H1 (cell line): ENCODE results near the gene CXXC5. TPM values are rescaled to one million over a fixed set of nuclear protein-coding genes. Genes with fewer than 3 reads are reported as not detected.

Experiments
- CTCF ChIA-PET: fragments of 300-600 bp; sonication (Branson Sonifier 250); formaldehyde crosslinking; loops from one replicate; lab custom pipeline; 2021; ENCODE audit not compliant: partially characterized antibody; lab: Charles Lee
- POLR2A ChIA-PET: fragments of 300-600 bp; sonication (Branson Sonifier 250); formaldehyde crosslinking; loops from one replicate; lab custom pipeline; 2021; ENCODE audit warnings: inconsistent platforms; ENCODE audit not compliant: partially characterized antibody; lab: Charles Lee
- DNase-seq, 2 experiments: peaks; one replicate each; pipeline versions ENCODE4 v3.0.0 to v3.0.0-alpha.2; 2010 to 2022; ENCODE audit warnings: low spot score in 2 of 2, low read depth in 1 of 2, mixed read lengths in 1 of 2
- FAIRE-seq: peaks from 2 replicates; lab custom pipeline; 2011; peaks lifted over from hg19 to GRCh38; lab: Jason Lieb, UNC
- H2AFZ ChIP-seq: 2 replicates; pipeline ENCODE4 v1.8.1; 2012; ENCODE audit warnings: low read length, inconsistent platforms
- H2AK5ac ChIP-seq: 2 replicates; pipeline ENCODE4 v1.6.1; 2013; ENCODE audit warnings: low read depth, low read length
- H2BK120ac ChIP-seq: replicated peaks from 2 replicates; pipeline ENCODE3; 2013; ENCODE audit warnings: low read depth, low read length, inconsistent platforms
- H2BK12ac ChIP-seq: 2 replicates; pipeline ENCODE4 v1.6.1; 2013; ENCODE audit warnings: low read depth, low read length
- H2BK15ac ChIP-seq: 2 replicates; pipeline ENCODE4 v1.6.1; 2013; ENCODE audit warnings: low read length
- H2BK20ac ChIP-seq: 2 replicates; pipeline ENCODE4 v1.6.1; 2013; ENCODE audit warnings: low read length
- H2BK5ac ChIP-seq: 2 replicates; pipeline ENCODE4 v1.6.1; 2013; ENCODE audit warnings: low read depth, low read length
- H3K14ac ChIP-seq: 2 replicates; pipeline ENCODE4 v1.6.1; 2013; ENCODE audit warnings: inconsistent platforms; ENCODE audit not compliant: insufficient read length
- H3K18ac ChIP-seq: 2 replicates; pipeline ENCODE4 v1.6.1; 2013; ENCODE audit warnings: low read length; ENCODE audit errors: extremely low read depth
- H3K23ac ChIP-seq: 2 replicates; pipeline ENCODE4 v1.6.1; 2013; ENCODE audit warnings: inconsistent platforms; ENCODE audit not compliant: insufficient read length
- H3K23me2 ChIP-seq: 2 replicates; pipeline ENCODE4 v1.6.1; 2013; ENCODE audit warnings: low read depth, low read length
- H3K27ac ChIP-seq: 2 replicates; pipeline ENCODE4 v1.6.1; 2011; ENCODE audit warnings: low read depth, low read length, inconsistent platforms
- H3K27me3 ChIP-seq, 4 experiments: replicated peaks in 1 of 4; 1 replicate in 1 of 4; 2 replicates in 3 of 4; pipeline versions ENCODE4 v1.6.1 to v1.8.1; 2011 to 2013; ENCODE audit warnings: low read length in 3 of 4, mild to moderate bottlenecking in 3 of 4, inconsistent platforms in 2 of 4, mixed read lengths in 2 of 4, moderate library complexity in 1 of 4; ENCODE audit not compliant: control insufficient read depth in 3 of 4, insufficient read depth in 3 of 4; ENCODE audit errors: extremely low read depth in 1 of 4
- H3K36me3 ChIP-seq, 4 experiments: 2 replicates each; pipeline versions ENCODE4 v1.6.1 to v1.8.1; 2011 to 2013; ENCODE audit warnings: mild to moderate bottlenecking in 4 of 4, low read length in 3 of 4, moderate library complexity in 2 of 4, control low read depth in 1 of 4, inconsistent platforms in 1 of 4; ENCODE audit not compliant: insufficient read depth in 4 of 4, control insufficient read depth in 2 of 4
- H3K4ac ChIP-seq: replicated peaks from 2 replicates; pipeline ENCODE3; 2013; ENCODE audit warnings: low read length, low read depth, mixed read lengths, inconsistent platforms; ENCODE audit not compliant: insufficient read length
- H3K4me1 ChIP-seq, 4 experiments: replicated peaks in 1 of 4; 1 replicate in 1 of 4; 2 replicates in 3 of 4; pipeline versions ENCODE4 v1.6.1 to v1.8.1; 2011 to 2013; ENCODE audit warnings: low read length in 3 of 4, inconsistent platforms in 2 of 4, mixed read lengths in 1 of 4; ENCODE audit not compliant: insufficient read depth in 4 of 4, control insufficient read depth in 3 of 4
- H3K4me2 ChIP-seq, 2 experiments: 2 replicates each; pipeline versions ENCODE4 v1.6.1 to v1.8.1; 2011 to 2013; ENCODE audit warnings: low read depth in 2 of 2, low read length in 2 of 2, control low read depth in 1 of 2, inconsistent platforms in 1 of 2, mild to moderate bottlenecking in 1 of 2; ENCODE audit not compliant: insufficient read depth in 1 of 2
- H3K4me3 ChIP-seq, 4 experiments: fragments of 200-600, 300-600 bp in 1 of 4; sonication (generic), shearing (Covaris generic), sonication (Bioruptor Twin) in 1 of 4; 2 replicates each; pipeline versions ENCODE4 v1.5.1 to v1.8.1; 2011 to 2016; ENCODE audit warnings: low read length in 4 of 4, low read depth in 3 of 4, control low read depth in 2 of 4, inconsistent platforms in 2 of 4, mild to moderate bottlenecking in 2 of 4, mixed read lengths in 1 of 4, moderate library complexity in 1 of 4; ENCODE audit not compliant: insufficient read depth in 2 of 4; ENCODE audit errors: extremely low read depth in 1 of 4
- H3K56ac ChIP-seq: replicated peaks from 2 replicates; pipeline ENCODE3; 2013; ENCODE audit warnings: low read depth, mild to moderate bottlenecking, mixed read lengths, low read length, inconsistent platforms; ENCODE audit not compliant: insufficient read length
- H3K79me1 ChIP-seq: 2 replicates; pipeline ENCODE4 v1.6.1; 2013; ENCODE audit warnings: low read depth, low read length, control low read depth
- H3K79me2 ChIP-seq, 2 experiments: 2 replicates each; pipeline versions ENCODE4 v1.6.1 to v1.8.1; 2012 to 2013; ENCODE audit warnings: low read length in 2 of 2, mild to moderate bottlenecking in 2 of 2, inconsistent platforms in 1 of 2; ENCODE audit not compliant: insufficient read depth in 2 of 2, control insufficient read depth in 1 of 2
- H3K9ac ChIP-seq, 4 experiments: replicated peaks in 1 of 4; 1 replicate in 1 of 4; 2 replicates in 3 of 4; pipeline versions ENCODE4 v1.6.1 to v1.8.1; 2011 to 2013; ENCODE audit warnings: low read depth in 3 of 4, low read length in 3 of 4, control low read depth in 2 of 4, mild to moderate bottlenecking in 2 of 4, moderate library complexity in 2 of 4, inconsistent platforms in 1 of 4; ENCODE audit errors: extremely low read depth in 1 of 4
- H3K9me3 ChIP-seq, 2 experiments: 2 replicates each; pipeline versions ENCODE4 v1.6.1 to v1.8.1; 2012 to 2013; ENCODE audit warnings: mild to moderate bottlenecking in 2 of 2, moderate library complexity in 2 of 2, control low read depth in 1 of 2, inconsistent platforms in 1 of 2, low read depth in 1 of 2, low read length in 1 of 2, mixed read lengths in 1 of 2; ENCODE audit not compliant: insufficient read depth in 2 of 2
- H4K20me1 ChIP-seq, 2 experiments: replicated peaks in 1 of 2; 2 replicates each; pipeline versions ENCODE3 to v1.8.1; 2011 to 2013; ENCODE audit warnings: inconsistent platforms in 2 of 2, low read length in 2 of 2, mild to moderate bottlenecking in 1 of 2; ENCODE audit not compliant: insufficient read depth in 2 of 2, control insufficient read depth in 1 of 2
- H4K5ac ChIP-seq: 2 replicates; pipeline ENCODE4 v1.6.1; 2013; ENCODE audit warnings: low read length, low read depth, mixed read lengths, inconsistent platforms; ENCODE audit not compliant: insufficient read length
- H4K8ac ChIP-seq: 2 replicates; pipeline ENCODE4 v1.8.0; 2013; ENCODE audit warnings: mild to moderate bottlenecking, moderate library complexity, low read length, inconsistent platforms; ENCODE audit not compliant: insufficient read depth; ENCODE audit errors: extremely low read depth
- H4K91ac ChIP-seq: replicated peaks from 2 replicates; pipeline ENCODE3; 2013; ENCODE audit warnings: low read length, mixed read lengths, inconsistent platforms; ENCODE audit not compliant: insufficient read length
- ASH2L ChIP-seq: fragments of 200-600, 300-600 bp; sonication (generic); IDR thresholded peaks from one replicate; pipeline ENCODE4 v1.7.1; 2017; ENCODE audit warnings: low read length
- ATF3 ChIP-seq: IDR thresholded peaks from 2 replicates; pipeline ENCODE4 v1.6.1; 2011; ENCODE audit warnings: low read depth, mild to moderate bottlenecking, low read length; ENCODE audit not compliant: insufficient read depth
- E2F6 ChIP-seq: IDR thresholded peaks from 2 replicates; pipeline ENCODE4 v1.6.1; 2012; ENCODE audit warnings: inconsistent platforms
- MAFK ChIP-seq: IDR thresholded peaks from 2 replicates; pipeline ENCODE4 v1.6.1; 2012; ENCODE audit warnings: low read depth, mild to moderate bottlenecking, improper control_type of control experiment, low read length
- POLR2AphosphoS5 ChIP-seq: IDR thresholded peaks from 2 replicates; pipeline ENCODE4 v1.6.1; 2011; ENCODE audit warnings: low read depth, low read length
- RAD21 ChIP-seq, 2 experiments: IDR thresholded peaks in 1 of 2; conservative IDR thresholded peaks in 1 of 2; 2 replicates each; pipeline ENCODE4 v1.6.1; 2011; ENCODE audit warnings: low read depth in 2 of 2, low read length in 2 of 2, improper control_type of control experiment in 1 of 2, inconsistent platforms in 1 of 2, mild to moderate bottlenecking in 1 of 2, moderate library complexity in 1 of 2
- SIN3A ChIP-seq, 2 experiments: IDR thresholded peaks in 1 of 2; conservative IDR thresholded peaks in 1 of 2; 2 replicates each; pipeline ENCODE4 v1.6.1; 2011 to 2012; ENCODE audit warnings: low read length in 2 of 2, improper control_type of control experiment in 1 of 2, low read depth in 1 of 2, mild to moderate bottlenecking in 1 of 2
- SIX5 ChIP-seq: IDR thresholded peaks from 2 replicates; pipeline ENCODE4 v1.6.1; 2011; ENCODE audit warnings: mild to moderate bottlenecking, low read depth, low read length
- SRF ChIP-seq: IDR thresholded peaks from 2 replicates; pipeline ENCODE4 v1.6.1; 2011; ENCODE audit warnings: mild to moderate bottlenecking, low read depth, low read length, moderate library complexity
- WGBS, 2 experiments: shearing (Covaris generic) in 1 of 2; methylation state at CpG; one replicate each; pipeline versions ENCODE4 v1.1.6 to v1.1.7; 2013 to 2015; ENCODE audit warnings: low lambda C conversion rate in 2 of 2, mixed read lengths in 2 of 2, inconsistent platforms in 1 of 2, low coverage in 1 of 2, missing lambda C conversion rate in 1 of 2; ENCODE audit not compliant: insufficient replicate concordance in 2 of 2, insufficient coverage in 1 of 2, insufficient read length in 1 of 2; ENCODE audit errors: extremely low coverage in 1 of 2, missing lambda C conversion rate in 1 of 2; 5-methylcytosine and 5-hydroxymethylcytosine counted together
- polyA plus RNA-seq, 7 experiments: library from polyadenylated mRNA; depleted of rRNA in 3 of 7; stranded (reverse) in 5 of 7; unstranded in 2 of 7; fragments of >200 nt in 5 of 7; fragments of 200-250 nt in 2 of 7; gene quantifications; 1 replicate in 5 of 7; 2 replicates in 1 of 7; 4 replicates in 1 of 7; pipeline versions ENCODE4 v1.2.1 to v1.2.3, GENCODE V29; 2011 to 2013; ENCODE audit warnings: missing spikeins in 2 of 7, mixed read lengths in 2 of 7
- total RNA-seq: library from RNA; stranded (reverse); fragmentation: NEBNext Ultra II Directional; extraction: Animal tissue kit (Norgen Biotek cat#: 25700); gene quantifications from 2 replicates; pipeline ENCODE4 v1.2.1, GENCODE V29; 2021

Gene CXXC5
- total and polyA plus RNA-seq, 2 of the 8 experiments (the other 6 are each of a cell fraction or from before 2014, with no cell fraction given), result 61.4 to 74.0 TPM

GRCh38 chr5:139657363-139658321 lies 9.5 kb downstream of the CXXC5 start:
- Histone ChIP-seq H3K27ac (no peak overlapping the region), H3K23me2 (no peaks in the 10 kb centered on the region), H3K18ac (peak overlapping the region; percentile 62), H3K27me3 (no peaks in the 10 kb centered on the region), H4K91ac (no peak overlapping the region), H2BK15ac (no peak overlapping the region), H2BK12ac (peak overlapping the region; percentile 75; the same call in 1 of the 2 replicates), H3K56ac (no peak overlapping the region), H3K36me3 (no peaks in the 10 kb centered on the region), H3K9me3 (no peaks in the 10 kb centered on the region), H3K4ac (no peak overlapping the region), H3K79me1 (peaks cover 45% of the 10 kb centered on the region), H2BK20ac (no peak overlapping the region), H3K9ac (no peak overlapping the region), H3K14ac (no peak overlapping the region), H4K5ac (no peak overlapping the region), H2AK5ac (no peak overlapping the region), H3K4me3 (no peak overlapping the region), H4K8ac (no peak overlapping the region; the same call in 1 of the 2 replicates), H2AFZ (no peak overlapping the region), H3K79me2 (peaks cover 40 to 97% of the 10 kb centered on the region in 2 experiments), H4K20me1 (peaks cover 68 to 77% of the 10 kb centered on the region in 2 experiments), H2BK120ac (no peak overlapping the region), H3K4me1 (peaks cover 18 to 78% (median 68%) of the 10 kb centered on the region in 4 experiments), H2BK5ac (peak overlapping the region; percentile 44; the same call in 1 of the 2 replicates), H3K23ac (no peak overlapping the region), H3K4me2 (no peak overlapping the region; a peak in 1 of 4 replicates)
- no peak for DNase-seq
- ChIA-PET CTCF (interaction anchor here (0.9 to 6.4 kb wide), 10 partner anchors 9 to 108 kb away, joined by 3 to 77 read pairs (median 8); no protein-coding TSS in a partner anchor), POLR2A (interaction anchor here (0.7 to 4.0 kb wide), 9 partner anchors 8 to 118 kb away, joined by 3 to 31 read pairs (median 4); partner anchors contain the start of gene CXXC5)
- FAIRE-seq, result no peak
- 75% methylated on average over 7 of the region's 12 CpGs; no CpG with 5 or more reads in 1 of the 2 experiments for WGBS, 2 experiments
- TF ChIP-seq SIX5 (no peak), SIN3A (conservative IDR thresholded peaks at IDR 0.05 in 1 of 2, IDR thresholded peaks at IDR 0.05 in 1 of 2; ENCODE audit: low read depth in 1 of 2, low read length in 2 of 2) (no peak), E2F6 (no peak), ATF3 (no peak), RAD21 (IDR thresholded peaks at IDR 0.05 in 1 of 2, conservative IDR thresholded peaks at IDR 0.05 in 1 of 2; ENCODE audit: low read depth in 2 of 2, low read length in 2 of 2) (no peak), ASH2L (no peak), SRF (no peak), MAFK (no peak), POLR2AphosphoS5 (no peak)
